ENCODE data around the gene CST7.

DNA sequence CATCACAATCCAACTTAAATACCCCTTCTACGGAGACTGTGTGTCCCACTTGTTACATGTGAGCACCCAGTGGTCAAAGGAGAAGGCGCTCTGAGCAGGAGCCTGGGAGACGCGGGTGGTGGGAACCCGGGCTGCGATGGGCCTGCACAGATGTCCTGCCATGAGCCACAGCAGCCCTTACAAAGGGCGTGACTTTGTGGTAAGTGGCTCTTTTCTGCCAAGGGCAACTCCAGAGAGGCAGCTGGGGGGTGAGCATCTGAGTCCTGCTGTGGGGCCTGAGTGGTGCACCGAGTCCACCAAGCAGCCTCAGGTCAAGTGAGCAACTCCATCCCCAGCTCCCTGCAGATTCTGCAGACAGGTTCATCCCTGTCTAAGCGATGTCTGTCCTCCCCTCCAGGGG, 33.6 kb upstream of the CST7 start:
- TF ChIP-seq, protein P1, sequence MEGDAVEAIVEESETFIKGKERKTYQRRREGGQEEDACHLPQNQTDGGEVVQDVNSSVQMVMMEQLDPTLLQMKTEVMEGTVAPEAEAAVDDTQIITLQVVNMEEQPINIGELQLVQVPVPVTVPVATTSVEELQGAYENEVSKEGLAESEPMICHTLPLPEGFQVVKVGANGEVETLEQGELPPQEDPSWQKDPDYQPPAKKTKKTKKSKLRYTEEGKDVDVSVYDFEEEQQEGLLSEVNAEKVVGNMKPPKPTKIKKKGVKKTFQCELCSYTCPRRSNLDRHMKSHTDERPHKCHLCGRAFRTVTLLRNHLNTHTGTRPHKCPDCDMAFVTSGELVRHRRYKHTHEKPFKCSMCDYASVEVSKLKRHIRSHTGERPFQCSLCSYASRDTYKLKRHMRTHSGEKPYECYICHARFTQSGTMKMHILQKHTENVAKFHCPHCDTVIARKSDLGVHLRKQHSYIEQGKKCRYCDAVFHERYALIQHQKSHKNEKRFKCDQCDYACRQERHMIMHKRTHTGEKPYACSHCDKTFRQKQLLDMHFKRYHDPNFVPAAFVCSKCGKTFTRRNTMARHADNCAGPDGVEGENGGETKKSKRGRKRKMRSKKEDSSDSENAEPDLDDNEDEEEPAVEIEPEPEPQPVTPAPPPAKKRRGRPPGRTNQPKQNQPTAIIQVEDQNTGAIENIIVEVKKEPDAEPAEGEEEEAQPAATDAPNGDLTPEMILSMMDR (IDR thresholded peaks at IDR 0.05; ENCODE audit: insufficient read depth, low read length, poor library complexity, severe bottlenecking), result no peak
- no peak for TF ChIP-seq EZH2phosphoT487 (conservative IDR thresholded peaks at IDR 0.05; ENCODE audit: low read length)
